Gastroesophageal sphincter (tissue), 3 donors: ENCODE data around the gene CDH4.

Experiments
- POLR2A ChIP-seq, 2 donors: fragments of 450-650 bp; IDR thresholded peaks; one replicate each; pipeline ENCODE4 v1.6.1; 2017; ENCODE audit warnings: antibody characterized with exemption in 2 of 2, mild to moderate bottlenecking in 2 of 2, moderate library complexity in 1 of 2
- POLR2AphosphoS5 ChIP-seq: sonication (generic); formaldehyde crosslinking; IDR thresholded peaks from one replicate; pipeline ENCODE4 v1.6.1; 2017; ENCODE audit warnings: antibody characterized with exemption
- TF ChIP-seq, protein P1 (sequence below), 4 experiments: fragments of 200-600 bp in 2 of 4; fragments of 450-650 bp in 2 of 4; sonication (generic) in 1 of 4; IDR thresholded peaks; one replicate each; pipeline ENCODE4 v1.5.1; 2017 to 2019; ENCODE audit warnings: antibody characterized with exemption in 4 of 4, mild to moderate bottlenecking in 2 of 4, moderate library complexity in 2 of 4

DNA sequence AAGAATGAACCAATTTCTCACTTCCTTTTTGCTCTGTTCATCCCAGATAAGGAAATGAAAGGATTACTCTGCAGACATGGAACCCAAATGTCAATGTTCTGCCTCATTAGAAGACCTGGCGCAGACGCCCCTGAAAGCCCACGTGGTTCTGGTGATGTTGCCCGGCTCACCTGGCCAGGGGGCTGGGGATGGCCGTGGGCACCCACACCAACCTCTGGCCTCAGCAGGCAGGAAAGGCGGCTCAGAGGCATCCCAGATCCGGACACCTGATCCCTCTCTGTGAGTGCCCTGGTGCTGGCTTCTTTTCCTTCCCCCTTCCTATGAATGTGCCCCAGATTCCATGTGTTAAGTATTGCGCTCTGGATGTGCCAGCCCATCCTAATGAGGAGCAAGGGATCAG lies 33.6 kb downstream of the CDH4 start:
- TF ChIP-seq, protein P1, sequence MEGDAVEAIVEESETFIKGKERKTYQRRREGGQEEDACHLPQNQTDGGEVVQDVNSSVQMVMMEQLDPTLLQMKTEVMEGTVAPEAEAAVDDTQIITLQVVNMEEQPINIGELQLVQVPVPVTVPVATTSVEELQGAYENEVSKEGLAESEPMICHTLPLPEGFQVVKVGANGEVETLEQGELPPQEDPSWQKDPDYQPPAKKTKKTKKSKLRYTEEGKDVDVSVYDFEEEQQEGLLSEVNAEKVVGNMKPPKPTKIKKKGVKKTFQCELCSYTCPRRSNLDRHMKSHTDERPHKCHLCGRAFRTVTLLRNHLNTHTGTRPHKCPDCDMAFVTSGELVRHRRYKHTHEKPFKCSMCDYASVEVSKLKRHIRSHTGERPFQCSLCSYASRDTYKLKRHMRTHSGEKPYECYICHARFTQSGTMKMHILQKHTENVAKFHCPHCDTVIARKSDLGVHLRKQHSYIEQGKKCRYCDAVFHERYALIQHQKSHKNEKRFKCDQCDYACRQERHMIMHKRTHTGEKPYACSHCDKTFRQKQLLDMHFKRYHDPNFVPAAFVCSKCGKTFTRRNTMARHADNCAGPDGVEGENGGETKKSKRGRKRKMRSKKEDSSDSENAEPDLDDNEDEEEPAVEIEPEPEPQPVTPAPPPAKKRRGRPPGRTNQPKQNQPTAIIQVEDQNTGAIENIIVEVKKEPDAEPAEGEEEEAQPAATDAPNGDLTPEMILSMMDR (IDR thresholded peaks at IDR 0.05) = no peak
- no peak for TF ChIP-seq POLR2A (IDR thresholded peaks at IDR 0.05)
- no peak for TF ChIP-seq POLR2AphosphoS5
